ENCODE results near the gene SHB.

SHB gene

DNA sequence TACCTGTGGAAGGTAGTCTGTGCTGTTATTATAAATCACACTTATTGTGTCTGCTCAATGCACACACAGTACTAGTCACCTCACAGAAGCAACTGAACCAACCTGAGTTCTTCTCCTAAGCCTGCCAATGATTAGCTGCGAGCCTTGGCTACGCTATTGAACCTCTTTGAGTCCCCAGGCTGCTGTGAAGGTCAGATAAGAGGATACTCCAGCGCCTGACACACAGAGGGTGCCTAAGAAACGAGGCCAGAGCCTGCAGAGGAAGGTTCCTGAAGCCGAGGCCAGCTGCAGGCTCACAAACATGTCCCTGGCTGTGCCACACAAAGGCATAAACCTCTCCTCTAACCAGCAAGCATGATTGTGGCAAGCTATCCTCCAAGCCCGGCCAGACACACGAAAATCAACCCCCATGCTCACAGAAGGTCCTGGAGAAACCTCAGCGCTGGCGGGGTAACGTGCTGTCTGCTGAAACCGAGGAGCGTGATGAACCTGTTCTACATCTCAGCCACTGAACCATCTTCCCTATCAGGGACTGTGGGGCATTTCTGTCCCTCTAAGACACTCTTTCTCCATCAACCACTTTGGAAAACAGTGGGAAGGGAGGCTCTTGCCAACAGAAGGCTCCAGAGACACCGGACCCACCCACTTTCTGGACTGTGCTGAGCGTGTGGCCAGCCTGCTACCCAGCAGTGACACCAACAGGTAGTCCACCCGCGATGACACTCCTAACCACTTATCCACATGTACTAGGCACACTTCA, 111.9 kb downstream of the SHB start:
- in situ Hi-C loops (cut with HindIII; ENCODE audit: low sequenced_read_pairs) = no loop called here

DNA sequence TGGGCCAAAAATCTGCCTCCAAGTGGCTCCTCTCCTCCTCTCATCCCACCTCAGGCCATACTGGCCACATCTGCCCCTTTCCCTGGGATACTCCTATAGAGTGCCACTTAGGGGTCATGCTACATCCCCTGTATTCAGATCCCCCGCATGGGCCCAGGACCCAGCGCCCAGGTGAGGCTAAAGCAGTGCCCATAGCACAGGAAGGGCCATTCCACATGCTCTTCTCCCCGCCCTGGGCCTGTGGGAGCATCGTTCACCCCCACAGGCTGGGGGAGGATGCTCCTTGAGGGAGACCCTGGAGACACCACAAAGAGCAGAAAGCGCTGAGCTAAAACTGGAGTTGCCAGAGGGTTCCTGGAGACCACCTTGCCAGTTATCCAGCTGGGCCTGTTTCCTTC, 112.6 kb downstream of the SHB start:
- in situ Hi-C loops (cut with HindIII; ENCODE audit: low sequenced_read_pairs) = no loop called here

DNA sequence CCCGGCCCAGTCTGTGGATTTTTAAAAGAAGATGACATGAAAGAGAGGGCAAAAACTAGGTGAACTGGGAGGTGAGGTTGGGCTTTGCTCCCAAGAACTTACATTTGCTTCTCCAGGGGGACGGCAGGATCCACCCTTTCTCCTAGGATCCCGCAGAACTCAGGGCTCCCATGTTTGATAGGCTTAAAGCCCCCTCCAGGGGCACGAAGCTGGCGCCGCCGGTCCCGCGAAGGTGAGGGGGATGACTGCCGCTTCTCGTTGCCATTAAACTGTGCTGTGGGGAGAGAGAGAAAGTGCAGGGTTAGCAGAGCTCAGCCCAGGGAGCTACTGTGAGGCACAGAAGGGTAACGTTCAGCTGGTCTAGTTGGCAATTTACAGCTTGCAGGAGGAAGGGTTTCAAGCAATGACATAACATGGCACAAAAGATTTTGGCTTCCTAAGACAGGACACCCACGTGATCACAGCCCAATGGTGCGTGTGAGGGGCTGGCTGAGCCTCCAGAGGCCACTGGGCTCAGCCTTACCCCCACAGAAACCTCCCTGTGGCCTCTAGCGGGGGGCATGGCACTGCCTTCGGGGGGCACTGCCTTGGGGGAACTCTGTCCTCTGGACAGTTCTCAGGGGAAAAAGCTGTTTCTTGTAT, 113.1 kb downstream of the SHB start:
- in situ Hi-C loops (cut with HindIII; ENCODE audit: low sequenced_read_pairs) = no loop called here

DNA sequence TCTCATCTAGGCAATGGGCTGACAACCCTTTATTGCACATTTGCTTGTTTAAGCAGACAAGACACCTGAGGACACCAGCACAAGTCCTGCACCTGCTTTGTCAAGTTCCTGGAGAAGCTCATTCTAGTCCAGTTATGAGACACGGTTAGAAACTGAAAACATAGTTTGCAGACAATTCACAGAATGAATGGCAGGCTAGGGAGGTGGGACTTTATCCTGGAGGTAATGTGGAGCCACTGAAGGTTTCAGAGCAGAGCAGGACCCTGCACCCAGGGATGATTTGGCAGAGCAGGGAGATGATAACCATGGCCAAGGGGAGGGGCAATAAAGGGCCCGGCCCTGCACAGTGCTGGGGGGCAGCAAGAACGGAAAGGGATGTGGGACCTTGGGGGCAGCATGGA, 114.4 kb downstream of the SHB start:
- in situ Hi-C loops (cut with HindIII; ENCODE audit: low sequenced_read_pairs) = no loop called here

DNA sequence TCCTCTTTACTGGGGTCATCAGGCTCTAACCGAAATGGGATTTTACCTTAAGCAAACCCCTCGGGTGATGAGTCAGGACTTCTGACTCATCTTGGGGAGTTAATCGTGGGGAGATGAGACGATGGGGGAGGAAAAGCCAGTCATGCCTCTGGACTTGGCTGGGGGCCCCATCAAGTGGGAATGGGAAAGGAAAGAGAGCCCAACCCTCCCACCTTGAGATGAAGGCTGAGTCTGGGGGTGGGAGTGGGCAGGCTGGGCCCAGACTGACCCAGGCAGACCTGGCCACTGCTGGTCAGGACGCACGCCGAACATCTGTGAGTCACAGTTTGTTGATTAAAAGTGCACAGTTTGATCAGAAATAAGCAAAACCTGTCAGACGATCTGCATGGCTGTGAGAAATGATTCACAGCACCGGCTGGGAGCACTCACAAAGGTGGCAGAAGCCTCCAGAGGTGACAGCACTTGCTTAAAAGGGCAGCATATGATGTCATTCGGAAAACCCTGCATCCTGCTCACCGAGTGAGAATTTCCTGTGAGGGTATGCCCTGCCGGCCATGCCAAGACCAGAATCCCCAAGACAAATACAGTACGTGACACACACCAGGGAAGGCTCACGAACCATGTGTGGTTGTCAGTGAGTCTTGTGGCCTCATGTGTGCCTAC, 115.1 kb downstream of the SHB start:
- in situ Hi-C loops (cut with HindIII; ENCODE audit: low sequenced_read_pairs) = no loop called here

DNA sequence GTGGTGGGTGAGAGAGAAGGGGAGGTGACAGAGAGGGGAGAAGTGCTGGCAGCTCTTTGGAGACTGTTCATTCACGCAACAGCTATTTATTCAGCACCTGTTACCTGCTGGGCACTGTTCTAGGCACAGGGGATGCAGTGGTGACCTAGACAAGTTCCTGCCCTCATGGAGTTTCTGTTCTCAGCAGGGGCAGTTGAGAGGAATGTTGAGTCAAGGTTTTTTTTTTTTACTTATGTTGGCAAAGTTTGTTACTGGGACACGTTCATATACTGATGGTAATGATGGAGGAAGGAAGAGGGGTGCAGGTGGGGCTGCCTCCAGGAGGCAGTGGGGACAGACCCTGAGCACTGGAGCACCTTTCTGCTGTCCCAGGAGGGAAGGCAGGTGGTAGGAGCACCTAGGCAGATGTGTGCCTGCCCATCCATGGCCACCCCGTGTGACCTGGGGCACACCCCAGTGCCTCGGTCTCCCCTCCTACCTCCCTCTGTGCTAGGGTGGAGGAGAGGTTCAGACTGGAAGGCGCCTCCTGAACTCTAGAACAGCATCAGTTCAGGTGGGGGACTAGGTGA, 115.7 kb downstream of the SHB start:
- in situ Hi-C loops (cut with HindIII; ENCODE audit: low sequenced_read_pairs) = no loop called here

DNA sequence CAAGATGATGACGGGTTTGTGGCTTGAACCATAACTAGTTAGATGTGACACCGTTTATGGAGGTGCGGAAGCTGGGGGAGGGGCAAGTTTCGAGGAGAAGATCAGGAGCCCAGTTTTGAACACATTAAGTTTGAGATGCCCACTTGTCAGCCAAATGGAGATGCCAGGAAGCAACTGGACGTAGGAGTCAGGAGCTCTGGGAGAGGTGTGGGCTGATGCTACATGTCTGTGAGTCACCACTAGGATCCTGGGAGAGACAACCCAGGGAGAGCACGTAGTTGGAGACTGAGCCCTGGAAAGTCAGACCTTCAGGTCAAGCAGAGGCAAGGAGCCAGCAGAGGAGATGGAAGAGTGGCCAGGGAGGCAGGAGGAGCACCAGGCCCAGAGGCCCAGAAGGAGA, 116.3 kb downstream of the SHB start:
- in situ Hi-C loops (cut with HindIII; ENCODE audit: low sequenced_read_pairs) = no loop called here

DNA sequence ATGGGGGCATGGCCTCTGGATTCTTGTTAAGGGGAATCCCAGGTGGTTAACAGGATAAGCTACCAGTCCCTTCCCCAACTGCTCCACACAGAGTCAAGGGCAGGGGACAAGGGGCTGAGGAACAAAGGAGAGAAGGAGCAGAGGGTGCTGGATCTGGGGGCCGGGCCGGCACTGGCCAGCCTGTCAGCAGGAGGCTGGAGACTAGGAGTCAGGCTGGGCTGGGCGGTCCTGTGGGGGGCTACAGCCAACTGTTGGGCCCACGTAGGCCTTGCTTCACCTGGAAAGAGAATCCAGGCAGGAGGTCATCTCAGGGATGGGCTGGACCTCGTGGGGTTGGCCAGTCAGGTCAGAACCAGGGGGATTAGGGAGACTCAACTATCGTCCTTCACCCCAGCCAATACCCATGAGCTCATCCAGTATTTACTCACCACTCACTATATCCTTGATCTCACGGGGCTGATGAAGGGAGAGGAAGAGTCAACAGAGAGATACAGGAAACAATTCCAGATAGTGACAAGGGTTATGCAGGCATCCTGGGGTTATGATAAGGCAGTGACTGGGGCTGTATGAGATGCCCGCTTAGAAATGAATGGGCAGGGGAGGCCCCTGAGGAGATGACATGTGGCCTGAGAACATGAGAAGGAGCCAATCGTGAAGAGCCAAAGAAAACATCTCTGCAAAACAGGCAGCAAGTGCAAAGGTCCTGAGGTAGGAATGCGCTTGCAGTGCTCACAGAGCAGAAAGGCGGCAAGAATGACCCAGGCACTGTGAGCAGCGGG, 117.2 kb downstream of the SHB start:
- in situ Hi-C loops (cut with HindIII; ENCODE audit: low sequenced_read_pairs) = no loop called here

DNA sequence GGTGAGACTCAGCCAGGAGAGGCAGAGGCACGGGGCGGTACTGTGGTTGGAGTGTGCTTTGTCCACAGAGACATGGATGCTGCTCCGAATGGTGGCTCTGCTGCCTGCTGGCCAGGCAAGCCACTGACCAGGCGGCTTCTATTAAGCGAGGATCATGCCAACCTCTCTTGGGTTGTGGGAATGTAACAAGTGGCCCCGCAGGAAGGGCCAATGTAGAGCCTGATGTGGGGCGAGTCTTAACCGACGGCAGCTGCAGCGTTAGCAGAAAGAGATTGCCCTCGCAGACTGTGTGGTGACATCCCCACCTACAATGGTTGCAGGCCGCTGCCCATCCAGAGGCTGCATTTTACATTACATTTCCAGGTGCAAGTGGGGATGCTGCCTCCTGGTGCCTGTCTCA, 118.5 kb downstream of the SHB start:
- in situ Hi-C loops (cut with HindIII; ENCODE audit: low sequenced_read_pairs) = no loop called here

DNA sequence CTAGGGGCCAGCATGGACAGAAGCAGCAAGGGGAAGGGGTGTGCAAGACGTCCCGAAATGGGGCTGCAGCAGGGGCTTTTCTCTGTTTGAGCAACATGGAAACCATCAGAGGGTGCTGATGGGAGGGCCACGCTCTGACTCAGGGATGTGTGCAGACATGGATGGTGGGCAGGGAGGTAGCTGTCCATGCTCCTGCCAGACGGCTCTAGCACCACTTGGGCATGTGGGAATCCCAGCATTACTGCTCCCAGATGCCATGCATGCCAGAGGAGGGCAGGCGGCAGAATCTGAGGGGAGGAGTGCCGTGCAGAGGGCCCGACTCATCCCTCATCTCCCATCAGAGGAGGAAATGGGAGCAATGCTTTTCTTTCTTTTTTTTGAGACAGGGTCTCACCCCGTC, 119.5 kb downstream of the SHB start:
- in situ Hi-C loops (cut with HindIII; ENCODE audit: low sequenced_read_pairs) = no loop called here

DNA sequence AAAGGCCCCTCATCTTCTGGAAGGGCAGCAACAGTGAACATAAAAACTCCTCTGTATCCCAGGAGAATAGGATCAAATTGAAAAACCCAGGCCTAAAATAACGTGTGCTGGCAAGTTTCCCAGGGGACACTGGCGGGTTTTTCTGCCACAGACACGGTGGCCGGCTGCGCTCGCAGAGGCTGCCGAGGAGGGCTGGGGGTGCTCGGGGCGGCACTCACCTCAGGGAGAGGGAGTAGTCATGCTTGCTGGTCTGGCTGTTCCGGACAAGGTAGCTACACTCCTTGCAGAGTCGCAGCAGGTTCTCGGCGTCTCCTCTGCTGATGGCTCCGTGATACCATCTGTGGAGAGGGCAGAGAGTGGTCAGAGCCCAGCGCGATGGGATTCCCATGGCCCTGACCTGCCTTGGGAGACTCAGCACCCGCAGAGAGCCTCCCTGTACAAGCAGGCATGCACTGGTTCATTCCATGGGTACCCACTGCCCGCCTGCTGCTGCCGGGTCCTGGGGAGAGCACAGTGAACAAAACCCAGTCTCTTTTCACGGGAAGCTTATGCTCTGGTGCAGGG, 120.5 kb downstream of the SHB start:
- in situ Hi-C loops (cut with HindIII; ENCODE audit: low sequenced_read_pairs) = no loop called here

DNA sequence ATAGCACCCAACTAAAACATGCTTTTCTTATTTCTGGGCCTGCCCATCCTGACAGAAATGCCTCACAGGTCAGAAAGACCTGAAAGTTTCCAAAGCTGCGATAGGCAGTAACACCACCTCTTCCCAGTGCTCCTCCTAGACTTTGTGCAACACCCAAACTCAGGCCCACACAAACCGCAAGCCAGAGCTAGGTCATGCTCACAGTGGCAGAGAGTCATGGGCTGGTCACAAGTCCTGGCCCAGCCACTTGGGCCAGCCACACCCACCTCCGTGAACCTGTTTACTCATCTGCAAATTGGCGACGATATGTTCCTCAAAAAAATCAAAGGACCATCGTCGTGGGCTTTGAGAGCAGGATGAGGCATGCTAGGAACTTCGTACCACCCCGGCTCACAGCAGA, 121.0 kb downstream of the SHB start:
- in situ Hi-C loops (cut with HindIII; ENCODE audit: low sequenced_read_pairs) = no loop called here

DNA sequence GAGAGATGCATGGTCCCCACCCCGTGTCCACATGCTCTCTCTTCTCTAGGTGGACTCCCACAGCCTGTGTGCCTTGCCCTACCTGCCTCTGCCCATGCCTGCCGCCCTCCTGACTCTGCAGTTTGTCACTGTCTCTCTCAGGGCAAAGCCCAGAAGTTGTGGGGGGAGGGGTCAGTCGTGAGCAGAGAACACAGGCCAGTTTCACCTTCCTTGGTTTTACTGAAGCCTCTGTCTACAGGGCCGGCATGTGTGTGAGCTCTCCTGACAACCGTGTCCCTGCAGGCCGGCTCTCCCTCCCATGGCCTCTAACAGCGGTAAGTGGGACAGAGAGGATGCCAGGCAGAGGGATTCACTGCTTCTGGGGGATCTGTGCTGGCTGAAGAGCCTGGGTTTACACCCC, 121.6 kb downstream of the SHB start:
- in situ Hi-C loops (cut with HindIII; ENCODE audit: low sequenced_read_pairs) = no loop called here

DNA sequence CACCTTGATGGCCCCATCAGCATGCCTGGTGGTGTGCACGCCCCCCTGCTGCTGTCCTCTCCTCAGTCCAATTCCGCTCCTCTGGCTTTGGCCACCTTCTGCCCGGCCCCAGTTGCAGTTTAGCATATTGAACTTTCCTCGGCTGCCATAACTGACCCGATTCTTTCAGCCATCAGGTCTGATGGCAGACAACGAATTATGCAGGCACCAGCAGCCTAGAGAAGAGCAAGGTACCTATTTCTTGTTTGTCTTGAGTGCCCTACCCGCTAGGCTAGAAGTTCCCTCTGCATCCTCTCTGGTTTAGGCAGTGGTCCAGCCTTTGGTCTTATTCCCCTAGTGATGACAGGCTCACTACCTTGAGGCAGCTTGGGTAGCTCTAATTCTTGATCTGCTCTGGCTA, 122.1 kb downstream of the SHB start:
- in situ Hi-C loops (cut with HindIII; ENCODE audit: low sequenced_read_pairs) = no loop called here

DNA sequence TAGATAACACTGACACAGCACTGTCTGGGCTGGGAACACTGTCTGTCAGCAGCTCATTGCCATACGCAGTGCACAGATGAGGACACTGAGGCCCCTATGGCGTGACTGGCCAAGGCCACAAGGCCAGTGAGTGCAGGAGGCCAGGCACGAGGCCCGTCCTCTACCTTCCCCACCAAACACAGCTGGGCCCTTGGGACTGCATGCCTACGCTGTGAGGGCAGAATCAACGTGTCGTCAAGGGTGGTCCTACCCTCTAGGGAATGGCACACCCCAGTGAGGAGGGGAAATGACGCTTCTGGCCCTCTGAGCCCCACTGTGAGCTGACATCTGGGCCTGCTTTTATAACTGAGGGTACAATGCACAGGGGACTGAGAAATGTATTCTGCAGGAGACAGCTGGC, 123.0 kb downstream of the SHB start:
- in situ Hi-C loops (cut with HindIII; ENCODE audit: low sequenced_read_pairs) = no loop called here

DNA sequence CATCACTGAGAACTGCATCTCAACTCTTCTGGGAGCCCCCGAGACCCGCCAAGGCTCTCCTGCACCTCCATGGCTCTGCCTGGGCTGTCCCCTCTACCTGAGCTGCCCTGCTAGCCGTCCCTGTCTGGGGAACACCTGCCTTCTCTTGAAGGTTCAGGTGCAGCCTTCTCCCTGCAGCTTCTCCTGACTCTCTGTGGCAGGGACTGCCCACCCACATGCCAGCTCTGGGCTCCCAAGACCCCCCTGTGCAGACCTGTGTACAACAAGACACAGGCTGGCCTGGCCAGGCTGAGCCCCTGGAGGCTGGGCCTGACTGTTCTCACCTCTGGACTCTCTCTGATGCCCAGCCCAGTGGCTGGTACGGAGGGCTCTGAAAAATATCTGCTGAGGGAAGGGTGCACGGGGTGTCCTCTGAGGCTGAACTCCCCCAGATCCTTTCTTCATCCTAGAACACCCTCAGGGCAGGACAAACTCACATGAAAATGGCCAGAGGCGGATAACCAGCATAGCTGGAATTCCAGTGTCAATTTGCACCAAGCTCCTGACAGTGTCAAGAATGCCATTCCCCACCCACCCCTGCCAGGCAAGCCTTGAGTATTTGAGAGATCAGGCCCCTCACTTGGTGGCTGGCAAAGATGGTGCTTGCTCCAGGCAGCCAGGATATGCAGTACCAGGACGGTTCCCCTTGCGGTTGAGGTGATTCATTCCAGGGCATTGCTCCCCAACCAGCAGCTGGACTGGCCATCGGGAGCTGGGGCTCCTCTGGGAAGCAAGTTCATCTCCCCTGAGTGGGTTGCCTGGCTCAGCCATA, 124.2 kb downstream of the SHB start:
- in situ Hi-C loops (cut with HindIII; ENCODE audit: low sequenced_read_pairs) = no loop called here

DNA sequence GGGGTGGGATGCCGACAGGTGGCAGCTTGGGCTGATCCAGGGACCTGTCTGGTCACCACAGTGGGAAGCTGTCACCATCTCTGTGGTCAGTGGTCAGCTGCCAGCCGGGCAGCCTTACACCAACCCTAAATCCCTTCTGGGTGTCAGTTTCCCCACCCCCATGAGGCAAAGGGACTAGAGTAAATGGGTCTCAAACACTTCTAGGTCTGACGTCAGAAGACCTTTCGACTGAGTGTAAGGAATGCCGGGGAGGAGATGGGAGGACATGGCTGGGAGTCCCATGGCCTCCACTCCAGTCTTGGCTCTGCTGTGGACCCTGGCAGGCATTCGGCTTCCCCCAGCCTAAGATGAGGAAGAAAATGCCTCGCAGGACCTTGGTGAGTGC, 124.8 kb downstream of the SHB start:
- in situ Hi-C loops (cut with HindIII; ENCODE audit: low sequenced_read_pairs) = no loop called here

DNA sequence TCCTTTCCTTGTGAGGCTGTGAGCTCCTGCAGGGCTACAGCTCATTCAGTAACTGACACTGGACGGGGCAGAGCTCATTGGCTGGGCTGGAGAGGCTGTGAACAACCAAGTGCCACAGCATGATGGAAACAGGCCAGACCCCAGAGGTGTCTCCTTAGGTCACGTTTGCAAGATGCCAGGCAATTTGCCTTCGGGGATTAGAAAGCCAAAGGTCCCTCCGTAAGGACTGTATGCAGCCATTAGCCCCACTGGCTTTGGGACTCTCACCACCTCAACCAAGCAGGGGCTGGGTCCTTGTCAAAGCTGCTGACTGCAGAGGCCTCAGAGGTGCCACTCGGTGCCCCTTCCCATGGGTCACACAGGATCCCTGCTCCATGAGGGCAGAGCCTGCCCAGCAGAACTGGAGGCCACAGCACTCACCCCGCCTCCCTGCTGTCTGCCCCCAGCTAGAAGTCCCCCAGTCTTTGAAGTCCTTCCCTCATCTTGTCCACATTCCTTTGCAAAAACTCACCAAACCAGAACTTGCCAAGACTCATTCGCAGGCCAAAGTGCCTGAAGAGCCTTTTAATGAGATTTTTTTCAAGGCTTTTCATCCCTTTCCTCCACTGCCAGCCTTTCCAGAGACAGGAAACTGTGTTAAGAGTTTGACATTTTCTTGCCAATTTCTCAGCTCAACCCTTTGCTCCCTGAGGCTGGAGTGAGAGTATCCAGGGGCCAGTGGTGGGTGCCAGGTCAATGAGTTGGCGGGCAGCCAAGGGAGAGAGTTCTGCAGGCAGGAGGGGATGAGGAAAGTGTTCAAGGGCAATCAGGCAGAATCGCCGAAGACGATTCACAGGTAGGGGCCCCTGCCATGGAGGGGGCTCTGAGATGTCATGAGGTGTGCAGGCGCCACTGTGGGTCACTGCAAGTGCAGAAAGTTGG, 125.4 kb downstream of the SHB start:
- in situ Hi-C loops (cut with HindIII; ENCODE audit: low sequenced_read_pairs) = no loop called here

Data from DLD1 (cell line).